Measurements from ENCODE around the gene CHRNB4.

DNA sequence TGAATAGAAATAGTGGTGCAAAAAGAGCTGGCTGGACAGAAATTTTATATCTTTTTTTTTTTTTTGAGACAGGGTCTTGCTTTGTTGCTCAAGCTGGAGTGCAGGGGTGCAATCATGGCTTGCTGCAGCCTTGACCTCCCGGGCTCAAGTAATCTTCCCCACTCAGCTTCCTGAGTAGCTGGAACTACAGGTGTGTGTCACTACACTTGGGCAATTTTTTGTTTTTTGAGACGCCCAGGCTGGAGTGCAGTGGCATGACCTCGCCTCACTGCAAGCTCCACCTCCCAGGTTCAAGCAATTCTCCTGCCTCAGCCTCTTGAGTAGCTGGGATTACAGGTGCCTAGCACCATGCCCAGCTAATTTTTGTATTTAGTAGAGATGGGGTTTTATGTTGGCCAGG lies 42.7 kb downstream of the CHRNB4 start:
- TF ChIP-seq ZNF423 (tag by site-specific recombination; IDR thresholded peaks at IDR 0.05) (no peak), ZBTB21 (tag by site-specific recombination; IDR thresholded peaks at IDR 0.05) (no peak), ZFP3 (tag by site-specific recombination; IDR thresholded peaks at IDR 0.05; ENCODE audit: low read depth) (no peak), SALL2 (tag by site-specific recombination; IDR thresholded peaks at IDR 0.05; ENCODE audit: borderline replicate concordance) (no peak), ZNF776 (tag by site-specific recombination; IDR thresholded peaks at IDR 0.05; ENCODE audit: borderline replicate concordance) (no peak), ZNF629 (tag by site-specific recombination; IDR thresholded peaks at IDR 0.05) (no peak)
- TF ChIP-seq, protein P1, sequence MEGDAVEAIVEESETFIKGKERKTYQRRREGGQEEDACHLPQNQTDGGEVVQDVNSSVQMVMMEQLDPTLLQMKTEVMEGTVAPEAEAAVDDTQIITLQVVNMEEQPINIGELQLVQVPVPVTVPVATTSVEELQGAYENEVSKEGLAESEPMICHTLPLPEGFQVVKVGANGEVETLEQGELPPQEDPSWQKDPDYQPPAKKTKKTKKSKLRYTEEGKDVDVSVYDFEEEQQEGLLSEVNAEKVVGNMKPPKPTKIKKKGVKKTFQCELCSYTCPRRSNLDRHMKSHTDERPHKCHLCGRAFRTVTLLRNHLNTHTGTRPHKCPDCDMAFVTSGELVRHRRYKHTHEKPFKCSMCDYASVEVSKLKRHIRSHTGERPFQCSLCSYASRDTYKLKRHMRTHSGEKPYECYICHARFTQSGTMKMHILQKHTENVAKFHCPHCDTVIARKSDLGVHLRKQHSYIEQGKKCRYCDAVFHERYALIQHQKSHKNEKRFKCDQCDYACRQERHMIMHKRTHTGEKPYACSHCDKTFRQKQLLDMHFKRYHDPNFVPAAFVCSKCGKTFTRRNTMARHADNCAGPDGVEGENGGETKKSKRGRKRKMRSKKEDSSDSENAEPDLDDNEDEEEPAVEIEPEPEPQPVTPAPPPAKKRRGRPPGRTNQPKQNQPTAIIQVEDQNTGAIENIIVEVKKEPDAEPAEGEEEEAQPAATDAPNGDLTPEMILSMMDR (tag by site-specific recombination; IDR thresholded peaks at IDR 0.05), result no peak
- TF ChIP-seq, protein P2, sequence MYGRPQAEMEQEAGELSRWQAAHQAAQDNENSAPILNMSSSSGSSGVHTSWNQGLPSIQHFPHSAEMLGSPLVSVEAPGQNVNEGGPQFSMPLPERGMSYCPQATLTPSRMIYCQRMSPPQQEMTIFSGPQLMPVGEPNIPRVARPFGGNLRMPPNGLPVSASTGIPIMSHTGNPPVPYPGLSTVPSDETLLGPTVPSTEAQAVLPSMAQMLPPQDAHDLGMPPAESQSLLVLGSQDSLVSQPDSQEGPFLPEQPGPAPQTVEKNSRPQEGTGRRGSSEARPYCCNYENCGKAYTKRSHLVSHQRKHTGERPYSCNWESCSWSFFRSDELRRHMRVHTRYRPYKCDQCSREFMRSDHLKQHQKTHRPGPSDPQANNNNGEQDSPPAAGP (tag by site-specific recombination; IDR thresholded peaks at IDR 0.05), result no peak
- TF ChIP-seq, protein P3, sequence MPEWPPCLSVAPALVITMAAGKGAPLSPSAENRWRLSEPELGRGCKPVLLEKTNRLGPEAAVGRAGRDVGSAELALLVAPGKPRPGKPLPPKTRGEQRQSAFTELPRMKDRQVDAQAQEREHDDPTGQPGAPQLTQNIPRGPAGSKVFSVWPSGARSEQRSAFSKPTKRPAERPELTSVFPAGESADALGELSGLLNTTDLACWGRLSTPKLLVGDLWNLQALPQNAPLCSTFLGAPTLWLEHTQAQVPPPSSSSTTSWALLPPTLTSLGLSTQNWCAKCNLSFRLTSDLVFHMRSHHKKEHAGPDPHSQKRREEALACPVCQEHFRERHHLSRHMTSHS (tag by site-specific recombination; IDR thresholded peaks at IDR 0.05), result no peak

All from HEK293 (cell line).